ENCODE results near the gene NUDC.
"Not testable (repeated sequence)": the region's sequence is repeated elsewhere in the genome, so short reads cannot be mapped to it uniquely, and the experiment has no call there.

NUDC gene

GRCh38 chr1:26953374-26953773 lies 31.8 kb downstream of the NUDC start:
- FAIRE-seq = no peak

DNA sequence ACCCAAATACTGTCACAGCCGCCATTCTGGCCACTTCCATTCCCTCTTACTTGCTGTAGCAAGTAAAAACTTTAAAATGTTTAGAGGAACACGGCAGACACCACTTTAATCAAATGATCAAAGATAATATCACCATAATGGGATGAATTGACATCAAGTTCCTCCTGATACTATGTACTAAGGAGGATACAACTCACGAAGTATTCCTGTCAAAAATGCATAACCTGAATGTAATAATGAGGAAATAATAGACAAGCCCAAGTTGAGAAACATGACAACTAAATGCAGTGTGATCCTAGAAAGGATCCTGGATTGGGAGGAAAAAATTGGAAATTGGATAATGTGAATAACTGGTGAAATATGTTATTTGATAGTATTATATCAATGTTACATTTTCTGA lies 34.8 kb downstream of the NUDC start:
- no peak for FAIRE-seq

GRCh38 chr1:26957306-26957705 lies 35.8 kb downstream of the NUDC start:
- FAIRE-seq = no peak

DNA sequence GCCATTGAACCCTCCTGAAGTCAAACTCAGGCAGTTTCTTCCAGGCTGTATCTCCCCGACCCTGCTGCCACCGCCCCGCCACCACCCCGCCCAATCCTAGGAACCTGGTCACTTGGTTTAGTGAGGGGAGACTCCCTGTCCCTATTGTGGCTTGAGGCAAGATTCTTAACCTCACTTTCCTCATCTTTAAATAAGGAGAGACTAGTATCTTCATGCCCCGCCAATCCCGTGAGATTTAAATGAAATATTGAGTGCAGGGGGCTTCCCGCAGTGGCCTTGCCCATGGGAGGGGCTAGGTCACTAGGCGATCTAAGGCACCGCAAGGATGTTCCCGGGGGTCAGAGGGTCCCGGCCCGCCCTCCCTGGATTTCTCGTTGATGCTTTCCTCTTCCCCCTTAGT lies 37.7 kb downstream of the NUDC start:
- no peak for FAIRE-seq

DNA sequence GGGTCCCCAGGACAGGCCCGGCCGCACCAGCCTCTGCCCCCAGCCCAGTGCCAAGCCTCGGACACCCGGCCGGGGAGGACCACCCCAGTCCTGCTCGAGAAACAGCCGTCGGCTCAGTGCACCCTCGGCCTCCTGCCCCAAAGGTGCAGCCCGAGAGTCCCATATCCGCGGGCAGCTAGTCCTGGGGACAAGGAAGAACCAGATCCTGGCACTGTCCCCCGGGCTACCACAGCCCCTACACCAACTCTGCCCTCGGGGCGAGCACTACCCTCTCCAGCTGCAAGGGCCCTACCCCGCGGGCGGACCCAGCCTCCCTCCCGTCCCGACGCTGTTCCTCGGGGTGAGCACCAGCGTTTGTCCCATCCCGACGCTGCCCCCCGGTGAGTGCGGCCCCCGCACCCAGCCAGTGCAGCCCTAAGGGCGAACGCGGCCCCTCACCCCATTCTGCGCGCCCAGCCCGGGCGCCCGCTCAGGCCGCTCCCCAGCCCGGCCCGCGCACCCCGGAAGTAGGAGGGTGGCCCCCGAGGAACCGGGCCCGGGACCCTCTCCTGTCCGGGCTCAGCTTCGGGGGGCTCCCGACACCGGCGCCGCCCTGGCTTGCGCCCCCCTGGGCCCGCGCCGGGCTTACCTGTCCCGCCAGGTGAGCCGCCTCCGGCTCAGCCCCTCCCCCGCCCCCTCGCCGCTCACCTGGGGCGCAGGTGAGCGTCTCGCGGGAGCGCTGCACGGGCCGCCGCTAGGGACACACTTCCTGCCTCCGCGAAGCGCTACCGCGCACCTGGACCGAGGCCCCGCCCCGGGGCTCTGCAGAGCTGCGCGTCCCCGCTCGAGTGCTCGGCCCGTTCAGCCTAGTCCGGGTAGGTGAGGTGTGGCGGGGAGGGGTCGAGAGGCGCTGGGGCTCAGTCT lies 38.4 kb downstream of the NUDC start, which contains the start of gene KDF1:
TSS of gene KDF1 (minus strand) at position 747 of the 903 bp plus-strand sequence. CDS start 8,088 bp downstream, outside the sequence.
- no peak for FAIRE-seq

DNA sequence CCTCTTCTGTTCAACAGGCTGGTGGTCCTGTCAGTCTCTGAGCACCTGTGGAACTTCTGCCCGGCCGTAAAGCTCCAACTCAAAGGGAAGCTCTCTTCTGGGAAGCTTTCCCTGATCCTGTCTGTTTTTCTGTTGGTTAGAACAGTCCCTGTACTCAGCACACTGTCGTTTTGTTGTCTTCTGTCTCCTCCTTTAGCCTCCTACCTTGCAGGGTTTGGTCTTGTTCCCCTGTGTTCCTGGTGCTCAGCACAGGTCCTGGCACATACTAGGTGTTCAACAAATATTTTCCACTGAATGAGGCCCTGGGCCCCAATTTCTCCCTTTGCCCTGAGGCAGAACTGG lies 39.1 kb downstream of the NUDC start:
- no peak for FAIRE-seq

- no peak for FAIRE-seq
Measured at GRCh38 chr1:26961826-26962225, 40.3 kb downstream of the NUDC start.

- no peak for FAIRE-seq
Measured at GRCh38 chr1:26965213-26965612, 43.7 kb downstream of the NUDC start.

DNA sequence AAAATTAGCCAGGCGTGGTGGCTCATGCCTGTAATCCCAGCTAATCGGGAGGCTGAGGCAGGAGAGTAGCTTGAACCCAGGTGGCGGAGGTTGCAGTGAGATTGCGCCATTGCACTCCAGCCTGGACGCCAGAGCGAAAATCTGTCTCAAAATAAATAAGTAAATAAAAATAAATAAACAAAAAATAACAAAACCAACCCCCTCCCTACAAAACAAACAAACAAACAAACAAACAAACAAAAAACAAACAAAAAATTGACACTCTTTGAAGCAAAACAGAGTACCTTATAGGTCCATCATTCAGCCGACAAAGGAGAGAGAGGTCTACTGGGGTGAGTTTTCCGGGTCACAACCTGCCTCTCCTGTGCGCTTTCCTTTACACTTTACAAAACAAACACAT lies 44.1 kb downstream of the NUDC start:
- no peak for FAIRE-seq

GRCh38 chr1:26970810-26971209 lies 49.3 kb downstream of the NUDC start:
- no peak for FAIRE-seq

DNA sequence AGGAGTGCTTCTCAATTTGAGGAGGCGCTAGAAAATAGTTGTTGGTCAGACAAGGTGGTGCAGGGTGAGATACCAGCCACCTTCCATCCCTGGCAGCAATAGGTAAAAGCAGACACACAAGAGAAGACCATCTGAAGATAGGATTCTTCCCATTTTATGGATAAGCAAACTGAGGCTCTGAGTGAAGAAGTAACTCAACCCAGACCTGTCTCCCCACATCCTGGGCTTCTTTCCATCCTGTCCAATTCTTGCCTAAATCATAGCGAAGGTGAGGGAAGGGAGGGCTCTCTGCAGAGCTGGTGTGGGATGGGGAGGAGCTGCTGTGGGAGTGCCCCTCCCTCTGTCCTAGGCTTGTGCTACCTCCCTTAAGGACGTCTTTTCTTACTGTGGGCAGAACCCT lies 50.0 kb downstream of the NUDC start:
- no peak for FAIRE-seq

GRCh38 chr1:26972390-26972789 lies 50.8 kb downstream of the NUDC start:
- no peak for FAIRE-seq

- no peak for FAIRE-seq
Measured at GRCh38 chr1:26972821-26973220, 51.3 kb downstream of the NUDC start.

- no peak for FAIRE-seq
Measured at GRCh38 chr1:26976621-26977510, 55.3 kb downstream of the NUDC start.

DNA sequence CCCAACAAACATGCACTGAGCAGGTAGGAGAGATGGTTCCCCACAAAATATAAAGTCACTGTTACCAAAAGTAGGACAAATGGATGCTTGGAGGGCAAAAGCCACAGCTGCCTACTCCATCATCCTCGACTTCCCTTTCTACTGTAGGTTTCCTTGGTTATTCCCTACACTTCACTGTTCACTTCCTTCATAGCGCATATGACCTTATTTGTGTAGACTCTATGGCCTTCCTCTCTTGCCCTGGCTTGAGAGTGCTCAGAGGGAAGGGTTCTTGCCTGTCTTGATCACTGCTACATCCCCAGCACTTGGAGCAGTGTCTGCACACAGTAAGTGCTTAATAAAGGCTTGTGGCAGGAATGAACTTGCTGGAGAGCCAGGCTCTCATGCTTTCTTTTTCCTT lies 57.4 kb downstream of the NUDC start:
- FAIRE-seq = no peak

GRCh38 chr1:26981146-26981846 lies 59.8 kb downstream of the NUDC start:
- no peak for FAIRE-seq

- FAIRE-seq = no peak
Measured at GRCh38 chr1:26983863-26984262, 62.3 kb downstream of the NUDC start.

DNA sequence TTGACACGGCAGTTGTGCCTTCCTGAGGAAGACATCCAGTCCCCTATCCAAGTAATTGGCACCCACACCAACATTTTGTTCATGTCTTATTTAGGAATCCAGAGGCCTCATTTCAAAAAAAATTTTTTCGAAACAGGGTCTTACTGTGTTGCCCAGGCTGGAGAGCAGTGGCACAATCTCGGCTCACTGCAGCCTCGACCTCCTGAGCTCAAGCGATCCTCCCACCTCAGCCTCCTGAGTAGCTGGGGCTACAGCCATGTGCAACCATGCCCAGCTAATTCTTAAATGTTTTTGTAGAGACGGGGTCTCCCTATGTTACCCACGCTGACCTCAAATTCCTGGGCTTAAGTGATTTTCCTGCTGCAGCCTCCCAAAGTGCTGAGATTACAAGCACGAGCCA lies 62.7 kb downstream of the NUDC start:
- FAIRE-seq = no peak

- peak; percentile 64 for FAIRE-seq
Measured at GRCh38 chr1:26986658-26987057, 65.1 kb downstream of the NUDC start.

DNA sequence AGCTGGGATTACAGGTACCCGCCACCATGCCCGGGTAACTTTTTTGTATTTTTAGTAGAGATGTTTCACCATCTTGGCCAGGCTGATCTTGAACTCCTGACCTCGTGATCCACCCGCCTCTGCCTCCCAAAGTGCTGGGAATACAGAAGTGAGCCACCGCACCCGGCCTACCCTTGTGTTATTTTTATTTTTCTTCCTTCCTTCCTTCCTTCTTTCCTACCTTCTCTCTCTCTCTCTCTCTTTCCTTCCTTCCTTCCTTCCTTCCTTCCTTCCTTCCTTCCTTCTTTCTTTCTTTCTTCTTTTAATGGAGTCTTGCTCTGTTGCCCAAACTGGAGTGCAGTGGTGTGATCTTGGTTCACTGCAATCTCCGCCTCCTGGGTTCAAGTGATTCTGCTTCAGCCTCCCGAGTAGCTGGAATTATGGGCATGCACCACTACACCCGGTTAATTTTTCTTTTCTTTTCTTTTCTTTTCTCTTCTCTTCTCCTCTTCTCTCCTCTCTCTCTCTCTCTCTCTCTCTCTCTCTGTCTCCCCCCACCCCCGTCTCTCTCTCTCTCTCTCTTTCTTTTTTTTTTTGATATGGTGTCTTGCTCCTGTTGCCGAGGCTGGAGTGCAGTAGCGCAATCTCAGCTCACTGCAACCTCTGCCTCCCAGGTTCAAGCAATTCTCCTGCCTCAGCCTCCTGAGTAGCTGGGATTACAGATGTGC lies 68.0 kb downstream of the NUDC start:
- FAIRE-seq = not testable (repeated sequence)

- no peak for FAIRE-seq
Measured at GRCh38 chr1:26991310-26992116, 70.0 kb downstream of the NUDC start.
